ENCODE measurements around the gene RNFT2.
"Not testable (repeated sequence)": the region's sequence is repeated elsewhere in the genome, so short reads cannot be mapped to it uniquely, and the experiment has no call there.

The RNFT2 gene

DNA sequence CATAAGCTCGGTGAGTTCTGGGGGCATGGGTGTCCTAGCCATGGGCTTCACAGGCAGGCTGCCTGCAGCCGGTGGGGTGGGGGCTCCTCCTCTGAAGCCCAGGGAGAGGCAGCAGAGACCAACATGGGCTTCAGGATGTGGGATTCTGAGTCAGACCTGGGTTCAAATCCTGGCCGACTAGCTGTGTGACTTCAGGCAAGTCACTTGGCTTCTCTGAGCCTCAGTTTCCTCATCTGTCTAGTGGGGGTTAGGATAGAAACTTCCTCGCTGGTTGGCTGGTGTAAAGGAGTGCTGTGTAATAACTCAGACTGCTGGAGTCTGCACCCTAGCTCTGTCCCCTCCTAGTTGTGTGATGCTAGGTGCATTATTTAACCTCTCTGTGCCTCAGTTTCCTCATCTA, 12.2 kb downstream of the RNFT2 start:
- peaks cover 18% of the 10 kb centered on the region for H3K36me3 Mint-ChIP-seq (ENCODE audit: low read depth)
- no peak overlapping the region for H3K27ac Mint-ChIP-seq
- no peak overlapping the region for H3K4me3 Mint-ChIP-seq
- no peaks in the 10 kb centered on the region for H3K4me1 Mint-ChIP-seq (ENCODE audit: low read depth)
- H3K27me3 Mint-ChIP-seq: no peaks in the 10 kb centered on the region
- no peaks in the 10 kb centered on the region for H3K9me3 Mint-ChIP-seq

GRCh38 chr12:116754097-116754496, 16.0 kb downstream of the RNFT2 start:
- not testable (repeated sequence) for H3K9me3 Mint-ChIP-seq; H3K27ac Mint-ChIP-seq; H3K4me3 Mint-ChIP-seq; H3K27me3 Mint-ChIP-seq; H3K4me1 Mint-ChIP-seq (ENCODE audit: low read depth)
- H3K36me3 Mint-ChIP-seq (ENCODE audit: low read depth): peaks cover 36% of the 10 kb centered on the region

GRCh38 chr12:116754783-116755182, 16.7 kb downstream of the RNFT2 start:
- H3K27ac Mint-ChIP-seq; H3K27me3 Mint-ChIP-seq; H3K9me3 Mint-ChIP-seq; H3K4me1 Mint-ChIP-seq (ENCODE audit: low read depth); H3K4me3 Mint-ChIP-seq: not testable (repeated sequence)
- H3K36me3 Mint-ChIP-seq (ENCODE audit: low read depth): peaks cover 43% of the 10 kb centered on the region

GRCh38 chr12:116759783-116760621, 21.9 kb downstream of the RNFT2 start:
- Mint-ChIP-seq H3K27me3 (no peaks in the 10 kb centered on the region), H3K36me3 (ENCODE audit: low read depth) (peaks cover 34% of the 10 kb centered on the region), H3K9me3 (no peaks in the 10 kb centered on the region), H3K4me3 (peak overlapping the region; percentile 62), H3K4me1 (ENCODE audit: low read depth) (no peaks in the 10 kb centered on the region), H3K27ac (no peak overlapping the region)

- H3K9me3 Mint-ChIP-seq: no peaks in the 10 kb centered on the region
- H3K27me3 Mint-ChIP-seq: no peaks in the 10 kb centered on the region
- H3K27ac Mint-ChIP-seq: no peak overlapping the region
- H3K4me1 Mint-ChIP-seq (ENCODE audit: low read depth): no peaks in the 10 kb centered on the region
- peaks cover 28% of the 10 kb centered on the region for H3K36me3 Mint-ChIP-seq (ENCODE audit: low read depth)
- no peak overlapping the region for H3K4me3 Mint-ChIP-seq
Observed at GRCh38 chr12:116760622-116761020, 22.5 kb downstream of the RNFT2 start.

DNA sequence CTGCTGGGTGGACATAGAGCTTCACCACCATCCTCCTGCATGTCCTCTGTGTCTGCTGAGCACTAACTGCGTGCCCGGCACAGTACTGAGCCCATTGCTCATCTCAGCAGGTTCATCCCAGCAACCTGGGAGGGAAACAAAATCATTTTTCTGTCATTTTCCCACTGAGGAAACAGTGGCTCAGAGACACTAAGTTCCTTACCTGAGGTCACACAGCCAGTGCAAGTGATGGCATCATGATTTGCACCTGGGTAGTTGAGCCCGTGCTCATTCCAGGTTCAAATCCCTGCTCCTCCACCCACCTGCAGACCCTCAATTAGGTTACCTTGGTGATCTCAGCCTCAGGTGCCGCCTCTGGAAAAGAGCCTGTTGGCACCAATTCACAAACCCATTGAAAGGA, 23.4 kb downstream of the RNFT2 start:
- Mint-ChIP-seq H3K36me3 (ENCODE audit: low read depth) (peaks cover 22% of the 10 kb centered on the region), H3K27ac (no peak overlapping the region), H3K27me3 (no peaks in the 10 kb centered on the region), H3K4me3 (no peak overlapping the region), H3K4me1 (ENCODE audit: low read depth) (no peaks in the 10 kb centered on the region), H3K9me3 (no peaks in the 10 kb centered on the region)

- Mint-ChIP-seq H3K27ac (no peak overlapping the region), H3K4me1 (ENCODE audit: low read depth) (no peaks in the 10 kb centered on the region), H3K4me3 (no peak overlapping the region), H3K36me3 (ENCODE audit: low read depth) (peaks cover 14% of the 10 kb centered on the region), H3K9me3 (no peaks in the 10 kb centered on the region), H3K27me3 (no peaks in the 10 kb centered on the region)
Observed at GRCh38 chr12:116765271-116765670, 27.2 kb downstream of the RNFT2 start.

- Mint-ChIP-seq H3K27ac (no peak overlapping the region), H3K36me3 (ENCODE audit: low read depth) (peaks cover 8% of the 10 kb centered on the region), H3K27me3 (no peaks in the 10 kb centered on the region), H3K4me3 (no peak overlapping the region), H3K9me3 (no peaks in the 10 kb centered on the region), H3K4me1 (ENCODE audit: low read depth) (no peaks in the 10 kb centered on the region)
Observed at GRCh38 chr12:116766285-116766684, 28.2 kb downstream of the RNFT2 start.

DNA sequence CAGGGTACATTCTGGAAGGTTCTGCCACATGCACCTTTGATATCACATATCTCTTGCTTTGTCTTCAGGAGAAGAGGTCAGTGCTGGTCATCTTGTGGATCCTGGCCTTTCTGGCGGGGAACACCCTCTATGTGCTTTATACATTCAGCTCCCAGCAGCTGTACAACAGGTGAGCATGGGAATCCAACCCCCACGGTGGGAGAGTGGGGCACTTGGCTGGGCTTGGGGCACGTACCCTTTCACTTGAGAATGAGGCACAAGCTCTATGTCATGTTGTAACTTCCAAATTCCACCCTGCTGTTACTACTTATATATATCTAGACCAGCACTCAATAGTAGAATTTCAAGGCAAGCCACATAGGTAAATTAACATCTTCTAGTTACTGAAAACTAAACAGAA, 28.6 kb downstream of the RNFT2 start:
- H3K27ac Mint-ChIP-seq: no peak overlapping the region

DNA sequence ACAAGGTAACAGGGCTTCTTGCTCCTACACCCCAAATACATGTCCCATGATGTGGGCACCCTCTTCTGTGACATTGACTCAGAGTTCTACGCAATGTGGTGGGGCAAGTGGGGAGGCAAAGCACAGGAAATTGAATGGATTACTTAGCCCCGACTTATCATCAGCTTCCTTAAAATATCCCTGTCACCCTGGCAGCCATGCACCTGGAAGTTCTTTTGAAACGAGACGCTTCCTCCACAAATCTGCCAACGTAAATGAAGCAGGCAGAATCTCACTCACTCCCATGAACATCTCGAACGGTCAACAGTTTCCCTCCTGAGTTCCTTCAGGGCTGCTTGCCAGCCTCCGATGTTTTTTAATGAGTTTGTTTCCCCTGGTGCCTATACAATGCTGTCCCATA, 33.5 kb downstream of the RNFT2 start:
- Mint-ChIP-seq H3K4me1 (ENCODE audit: low read depth) (peaks cover 5% of the 10 kb centered on the region), H3K4me3 (no peak overlapping the region), H3K27me3 (no peaks in the 10 kb centered on the region), H3K9me3 (no peaks in the 10 kb centered on the region), H3K27ac (no peak overlapping the region), H3K36me3 (ENCODE audit: low read depth) (peaks cover 12% of the 10 kb centered on the region)

More for the DNA sequence above, 28.6 kb downstream of the RNFT2 start:
- no peaks in the 10 kb centered on the region for H3K4me1 Mint-ChIP-seq (ENCODE audit: low read depth)
- no peak overlapping the region for H3K4me3 Mint-ChIP-seq
- H3K36me3 Mint-ChIP-seq (ENCODE audit: low read depth): peaks cover 10% of the 10 kb centered on the region
- no peaks in the 10 kb centered on the region for H3K27me3 Mint-ChIP-seq
- no peaks in the 10 kb centered on the region for H3K9me3 Mint-ChIP-seq

DNA sequence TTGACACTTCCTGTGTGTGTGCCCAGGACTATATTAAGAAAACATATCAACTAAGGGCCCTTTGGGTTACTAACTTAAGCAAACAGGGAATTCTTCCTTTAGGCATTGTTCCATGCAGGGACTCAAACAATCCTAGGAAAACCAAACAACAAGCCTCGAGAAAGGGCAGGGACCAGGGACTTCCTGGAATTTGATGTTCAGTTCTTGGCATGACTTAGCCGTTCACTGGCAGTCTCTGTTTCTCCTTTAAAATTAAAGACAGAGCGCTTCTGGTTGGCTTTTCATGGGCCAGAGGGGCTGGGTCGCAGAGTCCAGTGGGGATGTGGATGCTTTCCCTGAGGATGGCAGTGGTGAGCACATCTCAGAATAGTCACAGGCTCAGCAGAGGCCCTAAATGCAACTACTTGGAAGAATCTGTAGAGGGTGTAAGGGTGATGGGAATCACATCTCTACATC, 35.2 kb downstream of the RNFT2 start:
- Mint-ChIP-seq H3K36me3 (ENCODE audit: low read depth) (peaks cover 9% of the 10 kb centered on the region), H3K9me3 (no peaks in the 10 kb centered on the region), H3K27ac (no peak overlapping the region), H3K4me1 (ENCODE audit: low read depth) (peaks cover 5% of the 10 kb centered on the region), H3K4me3 (no peak overlapping the region), H3K27me3 (no peaks in the 10 kb centered on the region)

GRCh38 chr12:116774020-116774419, 35.9 kb downstream of the RNFT2 start:
- Mint-ChIP-seq H3K4me1 (ENCODE audit: low read depth) (peaks cover 5% of the 10 kb centered on the region), H3K9me3 (no peaks in the 10 kb centered on the region), H3K36me3 (ENCODE audit: low read depth) (peaks cover 9% of the 10 kb centered on the region), H3K4me3 (no peak overlapping the region), H3K27ac (no peak overlapping the region), H3K27me3 (no peaks in the 10 kb centered on the region)

DNA sequence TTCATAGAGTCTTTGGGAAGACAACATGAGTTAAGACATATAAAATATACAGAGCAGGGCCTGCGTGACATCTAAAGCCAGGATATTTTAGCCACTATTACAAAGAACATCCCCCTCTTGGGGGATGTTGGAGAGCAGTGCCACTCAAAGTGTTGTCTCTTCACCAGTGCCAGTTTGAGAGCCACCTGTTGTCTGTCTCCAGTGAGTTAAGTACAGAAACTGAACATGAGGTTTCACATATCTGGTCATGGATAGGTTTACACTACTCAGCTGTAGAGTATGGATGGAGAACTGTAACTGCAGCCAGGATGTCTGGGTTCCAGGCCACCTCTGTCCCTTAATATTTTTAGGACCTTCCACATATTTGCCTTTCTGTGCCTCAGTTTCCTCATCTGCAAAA, 39.1 kb downstream of the RNFT2 start:
- Mint-ChIP-seq H3K4me1 (ENCODE audit: low read depth) (peaks cover 5% of the 10 kb centered on the region), H3K27me3 (no peaks in the 10 kb centered on the region)

GRCh38 chr12:116779597-116779996, 41.5 kb downstream of the RNFT2 start:
- Mint-ChIP-seq H3K36me3 (ENCODE audit: low read depth) (peaks cover 12% of the 10 kb centered on the region), H3K4me1 (ENCODE audit: low read depth) (no peaks in the 10 kb centered on the region), H3K9me3 (no peaks in the 10 kb centered on the region), H3K4me3 (no peak overlapping the region), H3K27ac (no peak overlapping the region), H3K27me3 (no peaks in the 10 kb centered on the region)

More for the DNA sequence above, 39.1 kb downstream of the RNFT2 start:
- Mint-ChIP-seq H3K4me3 (no peak overlapping the region), H3K36me3 (ENCODE audit: low read depth) (peaks cover 5% of the 10 kb centered on the region), H3K27ac (no peak overlapping the region), H3K9me3 (no peaks in the 10 kb centered on the region)

DNA sequence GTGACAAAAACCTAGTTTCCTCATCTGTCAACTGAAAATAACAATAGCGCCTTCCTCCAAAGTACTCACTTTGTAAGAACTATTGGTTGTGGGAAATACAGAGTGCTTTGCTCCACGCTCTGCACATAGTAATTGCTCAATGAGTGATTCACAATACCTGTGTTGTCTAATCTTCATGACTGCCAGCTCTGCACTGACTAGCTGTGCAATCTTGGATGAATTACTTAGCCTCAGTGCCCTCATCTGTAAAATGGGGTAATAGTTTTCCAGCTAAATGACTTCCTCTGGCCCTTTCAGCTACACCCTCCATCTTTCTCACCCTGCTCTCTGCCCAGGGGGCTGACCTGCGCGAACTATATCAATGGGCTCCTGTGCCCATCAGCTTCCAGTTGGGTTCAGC, 42.8 kb downstream of the RNFT2 start:
- H3K4me3 Mint-ChIP-seq: no peak overlapping the region
- H3K27me3 Mint-ChIP-seq: no peaks in the 10 kb centered on the region
- peaks cover 17% of the 10 kb centered on the region for H3K36me3 Mint-ChIP-seq (ENCODE audit: low read depth)
- no peaks in the 10 kb centered on the region for H3K9me3 Mint-ChIP-seq
- no peaks in the 10 kb centered on the region for H3K4me1 Mint-ChIP-seq (ENCODE audit: low read depth)
- H3K27ac Mint-ChIP-seq: no peak overlapping the region

Measured in stimulated activated naive CD8-positive, alpha-beta T cell treated with anti-CD3 and anti-CD28 coated beads, Interleukin-15, Interleukin-2, amounts not matched to agents 100 ng/mL and 50 ng/mL, for 24 hours (primary cell).